NCI-H82 (cell line): ENCODE data around the gene RBM33.
"Not testable (repeated sequence)": the region's sequence is repeated elsewhere in the genome, so short reads cannot be mapped to it uniquely, and the experiment has no call there.

ENCODE experiments used
- DNase-seq: peaks from one replicate; lab custom pipeline; 2025; lab: John Stamatoyannopoulos, UW

Gene RBM33

GRCh38 chr7:155644178-155644970 lies at the start of gene RBM33:
TSS of gene RBM33 (plus strand) at chr7:155644661. CDS start at chr7:155644877, 216 bp downstream.
- peak; percentile 88 for DNase-seq

- DNase-seq = no peak
Observed at GRCh38 chr7:155594961-155595366, 49.5 kb upstream of the RBM33 start.

GRCh38 chr7:155597753-155598140 lies 46.7 kb upstream of the RBM33 start:
- no peak for DNase-seq

GRCh38 chr7:155598810-155599210 lies 45.7 kb upstream of the RBM33 start:
- peak; percentile 85 for DNase-seq

GRCh38 chr7:155602156-155602555 lies 42.3 kb upstream of the RBM33 start:
- no peak for DNase-seq

GRCh38 chr7:155602750-155603149 lies 41.7 kb upstream of the RBM33 start:
- DNase-seq = no peak

- no peak for DNase-seq
Observed at GRCh38 chr7:155603205-155603857, 41.1 kb upstream of the RBM33 start.

GRCh38 chr7:155603858-155604503 lies 40.5 kb upstream of the RBM33 start:
- no peak for DNase-seq

GRCh38 chr7:155604504-155604997 lies 39.9 kb upstream of the RBM33 start:
- DNase-seq = no peak

- no peak for DNase-seq
Observed at GRCh38 chr7:155609185-155609584, 35.3 kb upstream of the RBM33 start.

GRCh38 chr7:155610633-155611193 lies 33.7 kb upstream of the RBM33 start:
- no peak for DNase-seq

- no peak for DNase-seq
Observed at GRCh38 chr7:155611808-155612447, 32.5 kb upstream of the RBM33 start.

GRCh38 chr7:155612658-155613057 lies 31.8 kb upstream of the RBM33 start:
- DNase-seq = no peak

GRCh38 chr7:155615085-155615484 lies 29.4 kb upstream of the RBM33 start:
- DNase-seq = not testable (repeated sequence)

- no peak for DNase-seq
Observed at GRCh38 chr7:155618708-155619633, 25.5 kb upstream of the RBM33 start.

- no peak for DNase-seq
Observed at GRCh38 chr7:155619634-155620271, 24.7 kb upstream of the RBM33 start.

- DNase-seq = no peak
Observed at GRCh38 chr7:155620497-155620896, 24.0 kb upstream of the RBM33 start.

GRCh38 chr7:155621418-155621980 lies 23.0 kb upstream of the RBM33 start:
- DNase-seq = no peak

- no peak for DNase-seq
Observed at GRCh38 chr7:155624412-155624811, 20.0 kb upstream of the RBM33 start.

GRCh38 chr7:155625557-155625956 lies 18.9 kb upstream of the RBM33 start:
- no peak for DNase-seq
